ENCODE data around the gene PIEZO2.

DNA sequence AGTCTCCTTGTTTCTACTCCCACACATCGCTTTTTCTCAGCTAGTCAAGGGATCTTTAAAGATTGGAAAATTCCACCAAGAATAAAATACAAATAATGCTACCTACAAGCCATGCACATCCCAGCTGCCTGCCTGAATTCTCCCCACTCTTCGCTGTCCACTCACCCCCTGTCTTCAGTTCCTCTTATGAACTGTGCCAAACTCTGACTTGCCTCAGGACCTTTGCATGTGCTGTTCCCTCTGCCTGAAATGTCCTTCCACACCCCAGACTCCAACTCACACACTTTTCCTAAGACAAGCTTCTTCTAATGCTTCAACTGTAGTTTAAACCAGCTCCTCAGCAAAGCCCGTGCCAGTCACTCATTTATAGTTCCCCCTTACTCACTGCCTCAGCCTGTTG, 363.6 kb downstream of the PIEZO2 start:
- TF ChIP-seq CTCF (IDR thresholded peaks at IDR 0.05; ENCODE audit: insufficient read depth, low read depth, low read length) (no peak), EZH2 (IDR thresholded peaks at IDR 0.05; ENCODE audit: insufficient read depth, low read length) (no peak)
